HepG2 (cell line): ENCODE data around the gene NBEAL2. TPM values are rescaled to one million over a fixed set of nuclear protein-coding genes. Genes with fewer than 3 reads are reported as not detected.

Experiments
- HHEX ChIP-seq: IDR thresholded peaks from 2 replicates; pipeline ENCODE4 v1.6.1; 2016; ENCODE audit warnings: control low read depth
- HNF4G ChIP-seq, 2 experiments: sonication (generic) in 1 of 2; formaldehyde crosslinking in 1 of 2; IDR thresholded peaks; 2 replicates each; pipeline versions ENCODE4 v1.4.0 to v1.6.1; 2011 to 2020; ENCODE audit warnings: borderline replicate concordance in 2 of 2, low read depth in 2 of 2, mild to moderate bottlenecking in 2 of 2, low read length in 1 of 2, missing genetic modification reagents in 1 of 2, moderate library complexity in 1 of 2
- XBP1 ChIP-seq: sonication (generic); formaldehyde crosslinking; IDR thresholded peaks from 2 replicates; pipeline ENCODE4 v1.5.0; 2020; ENCODE audit warnings: missing genetic modification reagents
- ZBTB40 ChIP-seq, 2 experiments: fragments of 450-650 bp in 1 of 2; sonication (generic) in 1 of 2; formaldehyde crosslinking in 1 of 2; IDR thresholded peaks; 2 replicates each; pipeline versions ENCODE4 v1.6.1 to v1.8.0; 2016 to 2022; ENCODE audit warnings: antibody characterized with exemption in 1 of 2, mild to moderate bottlenecking in 1 of 2, missing genetic modification reagents in 1 of 2
- ZNF383 ChIP-seq: sonication (generic); formaldehyde crosslinking; IDR thresholded peaks from 2 replicates; pipeline ENCODE4 v1.4.0; 2020; ENCODE audit warnings: missing genetic modification reagents, mild to moderate bottlenecking, borderline replicate concordance
- ZNF576 ChIP-seq: sonication (generic); formaldehyde crosslinking; IDR thresholded peaks from 2 replicates; pipeline ENCODE4 v1.4.0; 2020; ENCODE audit warnings: mild to moderate bottlenecking, missing genetic modification reagents
- ZSCAN21 ChIP-seq: sonication (generic); formaldehyde crosslinking; IDR thresholded peaks from 2 replicates; pipeline ENCODE4 v1.8.0; 2022; ENCODE audit warnings: mild to moderate bottlenecking, missing genetic modification reagents, moderate library complexity, borderline replicate concordance
- polyA plus RNA-seq, 8 experiments: library from polyadenylated mRNA; depleted of rRNA in 3 of 8; stranded (reverse) in 7 of 8; unstranded in 1 of 8; fragments of >200 nt; fragmentation: Illumina TruSeq in 4 of 8; extraction: Trizol in 4 of 8; gene quantifications; 2 replicates each; pipeline versions ENCODE4 v1.2.1 to v1.2.3, GENCODE V29; 2011 to 2016; ENCODE audit warnings: low read depth in 4 of 8, missing spikeins in 1 of 8, mixed read lengths in 1 of 8; ENCODE audit not compliant: insufficient read depth in 1 of 8
- total RNA-seq, 5 experiments: library from RNA; depleted of rRNA; stranded (reverse); fragments of >200 nt; fragmentation: Illumina TruSeq; extraction: Trizol; gene quantifications; 2 replicates each; pipeline ENCODE4 v1.2.3, GENCODE V29; 2016; ENCODE audit warnings: low read depth in 1 of 5
- TF ChIP-seq, protein P1 (sequence below): sonication (generic); formaldehyde crosslinking; IDR thresholded peaks from 2 replicates; pipeline ENCODE4 v1.5.0; 2020; ENCODE audit warnings: mild to moderate bottlenecking, missing genetic modification reagents, borderline replicate concordance

The NBEAL2 gene
- total and polyA plus RNA-seq, 2 of the 13 experiments (the other 11 are each of a cell fraction or from before 2014, with no cell fraction given) = 9.7 to 12.4 TPM

- TF ChIP-seq, protein P1, sequence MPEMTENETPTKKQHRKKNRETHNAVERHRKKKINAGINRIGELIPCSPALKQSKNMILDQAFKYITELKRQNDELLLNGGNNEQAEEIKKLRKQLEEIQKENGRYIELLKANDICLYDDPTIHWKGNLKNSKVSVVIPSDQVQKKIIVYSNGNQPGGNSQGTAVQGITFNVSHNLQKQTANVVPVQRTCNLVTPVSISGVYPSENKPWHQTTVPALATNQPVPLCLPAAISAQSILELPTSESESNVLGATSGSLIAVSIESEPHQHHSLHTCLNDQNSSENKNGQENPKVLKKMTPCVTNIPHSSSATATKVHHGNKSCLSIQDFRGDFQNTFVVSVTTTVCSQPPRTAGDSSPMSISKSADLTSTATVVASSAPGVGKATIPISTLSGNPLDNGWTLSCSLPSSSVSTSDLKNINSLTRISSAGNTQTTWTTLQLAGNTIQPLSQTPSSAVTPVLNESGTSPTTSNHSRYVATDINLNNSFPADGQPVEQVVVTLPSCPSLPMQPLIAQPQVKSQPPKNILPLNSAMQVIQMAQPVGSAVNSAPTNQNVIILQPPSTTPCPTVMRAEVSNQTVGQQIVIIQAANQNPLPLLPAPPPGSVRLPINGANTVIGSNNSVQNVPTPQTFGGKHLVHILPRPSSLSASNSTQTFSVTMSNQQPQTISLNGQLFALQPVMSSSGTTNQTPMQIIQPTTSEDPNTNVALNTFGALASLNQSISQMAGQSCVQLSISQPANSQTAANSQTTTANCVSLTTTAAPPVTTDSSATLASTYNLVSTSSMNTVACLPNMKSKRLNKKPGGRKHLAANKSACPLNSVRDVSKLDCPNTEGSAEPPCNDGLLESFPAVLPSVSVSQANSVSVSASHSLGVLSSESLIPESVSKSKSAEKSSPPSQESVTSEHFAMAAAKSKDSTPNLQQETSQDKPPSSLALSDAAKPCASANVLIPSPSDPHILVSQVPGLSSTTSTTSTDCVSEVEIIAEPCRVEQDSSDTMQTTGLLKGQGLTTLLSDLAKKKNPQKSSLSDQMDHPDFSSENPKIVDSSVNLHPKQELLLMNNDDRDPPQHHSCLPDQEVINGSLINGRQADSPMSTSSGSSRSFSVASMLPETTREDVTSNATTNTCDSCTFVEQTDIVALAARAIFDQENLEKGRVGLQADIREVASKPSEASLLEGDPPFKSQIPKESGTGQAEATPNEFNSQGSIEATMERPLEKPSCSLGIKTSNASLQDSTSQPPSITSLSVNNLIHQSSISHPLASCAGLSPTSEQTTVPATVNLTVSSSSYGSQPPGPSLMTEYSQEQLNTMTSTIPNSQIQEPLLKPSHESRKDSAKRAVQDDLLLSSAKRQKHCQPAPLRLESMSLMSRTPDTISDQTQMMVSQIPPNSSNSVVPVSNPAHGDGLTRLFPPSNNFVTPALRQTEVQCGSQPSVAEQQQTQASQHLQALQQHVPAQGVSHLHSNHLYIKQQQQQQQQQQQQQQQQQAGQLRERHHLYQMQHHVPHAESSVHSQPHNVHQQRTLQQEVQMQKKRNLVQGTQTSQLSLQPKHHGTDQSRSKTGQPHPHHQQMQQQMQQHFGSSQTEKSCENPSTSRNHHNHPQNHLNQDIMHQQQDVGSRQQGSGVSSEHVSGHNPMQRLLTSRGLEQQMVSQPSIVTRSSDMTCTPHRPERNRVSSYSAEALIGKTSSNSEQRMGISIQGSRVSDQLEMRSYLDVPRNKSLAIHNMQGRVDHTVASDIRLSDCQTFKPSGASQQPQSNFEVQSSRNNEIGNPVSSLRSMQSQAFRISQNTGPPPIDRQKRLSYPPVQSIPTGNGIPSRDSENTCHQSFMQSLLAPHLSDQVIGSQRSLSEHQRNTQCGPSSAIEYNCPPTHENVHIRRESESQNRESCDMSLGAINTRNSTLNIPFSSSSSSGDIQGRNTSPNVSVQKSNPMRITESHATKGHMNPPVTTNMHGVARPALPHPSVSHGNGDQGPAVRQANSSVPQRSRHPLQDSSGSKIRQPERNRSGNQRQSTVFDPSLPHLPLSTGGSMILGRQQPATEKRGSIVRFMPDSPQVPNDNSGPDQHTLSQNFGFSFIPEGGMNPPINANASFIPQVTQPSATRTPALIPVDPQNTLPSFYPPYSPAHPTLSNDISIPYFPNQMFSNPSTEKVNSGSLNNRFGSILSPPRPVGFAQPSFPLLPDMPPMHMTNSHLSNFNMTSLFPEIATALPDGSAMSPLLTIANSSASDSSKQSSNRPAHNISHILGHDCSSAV = no peak
- TF ChIP-seq XBP1 (CRISPR knock-in tag) (no peak), HNF4G (IDR thresholded peaks at IDR 0.05; ENCODE audit: borderline replicate concordance, low read depth, low read length) (no peak), HNF4G (CRISPR knock-in tag; IDR thresholded peaks at IDR 0.05; ENCODE audit: borderline replicate concordance, low read depth) (no peak), ZNF576 (CRISPR knock-in tag) (no peak), HHEX (CRISPR knock-in tag) (no peak), ZSCAN21 (CRISPR knock-in tag) (no peak; the same call in 1 of the 2 replicates), ZNF383 (CRISPR knock-in tag) (no peak), ZBTB40 (IDR thresholded peaks at IDR 0.05) (no peak), ZBTB40 (CRISPR knock-in tag; IDR thresholded peaks at IDR 0.05) (peak; percentile 33; the same call in 1 of the 2 replicates)
Measured at GRCh38 chr3:46978985-46979944, at the start of gene NBEAL2 (continued).
